Measurements from ENCODE around the gene PPARA.
"Not testable (repeated sequence)": the region's sequence is repeated elsewhere in the genome, so short reads cannot be mapped to it uniquely, and the experiment has no call there.

Gene PPARA

DNA sequence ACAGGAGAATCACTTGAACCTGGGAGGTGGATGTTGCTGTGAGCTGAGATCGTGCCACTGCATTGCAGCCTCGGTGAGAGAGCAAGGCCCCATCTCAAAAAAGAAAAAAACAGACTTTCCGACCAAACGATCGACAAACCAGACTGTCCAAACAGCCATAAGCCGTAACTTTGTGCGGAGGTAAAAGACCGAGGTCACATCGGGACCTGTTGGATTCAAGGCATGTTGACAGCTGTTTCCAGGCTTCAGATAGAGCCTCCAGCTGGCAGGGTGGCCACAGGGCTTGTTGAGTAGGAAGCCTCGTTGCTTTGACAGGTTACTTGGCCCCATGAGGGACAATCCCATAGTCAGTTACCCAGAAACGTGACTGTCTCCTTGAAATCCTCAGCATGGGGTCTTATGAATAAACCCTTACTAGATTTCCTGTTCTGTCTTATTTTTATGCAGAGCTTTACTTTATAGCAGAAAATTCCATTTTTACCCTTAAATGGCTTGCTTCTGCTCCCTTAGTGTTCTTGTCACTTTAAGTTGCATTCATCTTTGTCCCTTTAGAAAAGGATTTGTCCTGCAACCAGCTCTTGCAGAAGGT is 22.3 kb downstream of the PPARA start:
- DNase-seq (ENCODE audit: low read depth in 2 of 2): no peak

DNA sequence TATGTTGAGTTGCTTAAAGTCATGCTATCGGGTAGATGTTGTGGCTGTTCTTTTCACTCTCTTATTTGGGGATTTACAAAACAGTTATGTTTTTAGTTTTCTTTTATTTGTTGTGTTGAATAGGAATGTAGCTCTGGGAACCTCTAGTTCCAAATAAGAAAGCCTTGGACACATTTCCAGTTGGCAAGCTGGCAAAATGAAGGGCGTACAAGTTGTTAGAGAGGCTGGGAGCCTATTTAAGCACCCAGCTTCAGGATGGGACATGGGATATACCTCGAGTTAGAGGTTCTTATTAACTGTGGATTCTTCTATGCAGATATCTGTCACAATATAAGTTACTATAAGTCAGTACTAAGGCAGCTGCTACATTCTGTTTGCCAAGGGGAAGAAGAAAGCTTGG is 22.8 kb downstream of the PPARA start:
- no peak for DNase-seq (ENCODE audit: low read depth in 2 of 2)

DNA sequence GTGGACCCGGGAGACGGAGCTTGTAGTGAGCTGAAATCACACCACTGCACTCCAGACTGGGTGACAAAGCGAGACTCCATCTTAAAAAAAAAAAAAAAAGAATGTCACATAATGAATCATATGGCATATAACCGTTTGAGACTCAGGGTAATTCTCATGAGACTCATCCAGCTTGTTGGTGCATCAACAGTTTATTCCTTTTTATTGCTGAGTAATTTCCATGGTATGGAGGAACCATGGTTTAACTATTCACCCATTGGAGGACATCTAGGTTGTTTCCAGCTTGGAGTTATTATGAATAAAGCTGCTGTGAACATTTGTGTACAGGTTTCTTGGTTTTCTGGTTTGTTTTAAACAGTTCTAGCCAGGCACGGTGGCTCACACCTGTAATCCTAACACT is 25.3 kb downstream of the PPARA start:
- DNase-seq (ENCODE audit: low read depth in 2 of 2): no peak

DNA sequence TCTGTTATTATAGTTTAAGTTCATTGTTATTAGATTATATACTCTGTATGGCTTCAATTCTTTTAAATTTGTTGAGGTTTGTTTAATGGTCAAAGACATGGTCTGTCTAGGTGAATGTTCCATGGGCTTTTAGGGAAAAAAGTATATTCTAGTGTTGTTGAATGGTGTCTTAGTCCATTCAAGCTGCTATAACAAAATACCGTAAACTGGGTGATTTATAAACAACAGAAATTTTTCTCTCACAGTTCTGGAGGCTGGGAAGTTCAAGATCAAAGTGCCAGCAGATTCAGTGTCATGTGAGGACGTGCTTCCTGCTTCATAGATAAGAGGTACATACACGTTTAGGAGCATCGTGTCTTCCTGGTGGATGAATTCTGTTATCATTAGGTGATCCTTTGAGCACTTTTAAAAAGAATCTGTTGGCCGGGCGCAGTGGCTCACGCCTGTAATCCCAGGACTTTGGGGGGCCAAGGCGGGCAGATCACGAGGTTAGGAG is 26.2 kb downstream of the PPARA start:
- DNase-seq (ENCODE audit: low read depth in 2 of 2): no peak

DNA sequence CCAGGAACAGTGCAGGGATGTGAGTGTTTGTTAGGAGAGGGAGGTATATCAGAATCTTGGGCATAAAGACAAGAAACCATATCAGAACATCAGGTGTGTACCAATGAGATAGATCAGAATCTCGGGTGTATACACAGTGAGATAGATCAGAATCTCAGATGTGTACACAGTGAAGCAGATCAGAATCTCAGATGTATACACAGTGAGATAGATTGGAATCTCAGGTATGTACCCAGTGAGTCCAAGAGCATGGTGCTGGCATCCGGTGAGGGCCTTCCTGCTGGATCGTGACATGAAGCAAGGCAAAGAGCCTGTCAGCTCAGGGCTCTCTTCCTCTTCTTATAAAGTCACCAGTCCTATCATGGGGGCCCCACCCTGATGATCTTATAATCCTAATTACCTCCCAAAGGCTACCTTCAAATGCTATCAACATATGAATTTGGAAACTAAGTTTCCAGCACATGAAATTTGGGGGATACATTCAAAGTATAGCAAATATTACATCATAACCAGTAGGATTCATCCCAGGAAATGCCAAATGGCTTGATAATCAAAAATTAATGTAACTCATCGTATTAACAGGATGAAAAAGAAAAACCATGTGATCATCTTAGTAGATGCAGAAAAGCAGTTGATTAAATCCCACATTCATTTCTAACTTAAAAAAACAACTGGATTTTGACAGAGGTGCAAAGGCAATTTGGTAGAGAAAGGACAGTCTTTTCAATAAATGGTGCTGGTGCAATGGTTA is 28.6 kb downstream of the PPARA start:
- no peak for DNase-seq (ENCODE audit: low read depth in 2 of 2)

DNA sequence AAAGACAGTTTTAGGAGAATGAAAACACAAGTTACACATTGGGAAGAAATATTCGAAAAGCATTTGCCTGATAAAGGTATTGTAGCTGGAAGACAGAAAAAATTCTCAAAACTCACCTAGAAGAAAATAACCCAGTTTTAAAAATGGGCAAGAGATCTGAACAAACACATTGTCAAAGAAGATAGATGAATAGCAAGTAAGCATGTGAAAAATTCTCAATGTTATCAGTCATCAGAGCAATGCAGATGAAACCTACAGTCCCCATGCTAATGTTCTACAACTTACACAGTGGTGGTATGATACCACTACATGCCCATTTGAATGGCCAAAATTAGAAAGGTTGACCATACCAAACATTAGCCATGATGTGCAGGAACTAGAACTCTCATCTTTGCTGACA is 29.4 kb downstream of the PPARA start:
- DNase-seq (ENCODE audit: low read depth in 2 of 2): no peak

DNA sequence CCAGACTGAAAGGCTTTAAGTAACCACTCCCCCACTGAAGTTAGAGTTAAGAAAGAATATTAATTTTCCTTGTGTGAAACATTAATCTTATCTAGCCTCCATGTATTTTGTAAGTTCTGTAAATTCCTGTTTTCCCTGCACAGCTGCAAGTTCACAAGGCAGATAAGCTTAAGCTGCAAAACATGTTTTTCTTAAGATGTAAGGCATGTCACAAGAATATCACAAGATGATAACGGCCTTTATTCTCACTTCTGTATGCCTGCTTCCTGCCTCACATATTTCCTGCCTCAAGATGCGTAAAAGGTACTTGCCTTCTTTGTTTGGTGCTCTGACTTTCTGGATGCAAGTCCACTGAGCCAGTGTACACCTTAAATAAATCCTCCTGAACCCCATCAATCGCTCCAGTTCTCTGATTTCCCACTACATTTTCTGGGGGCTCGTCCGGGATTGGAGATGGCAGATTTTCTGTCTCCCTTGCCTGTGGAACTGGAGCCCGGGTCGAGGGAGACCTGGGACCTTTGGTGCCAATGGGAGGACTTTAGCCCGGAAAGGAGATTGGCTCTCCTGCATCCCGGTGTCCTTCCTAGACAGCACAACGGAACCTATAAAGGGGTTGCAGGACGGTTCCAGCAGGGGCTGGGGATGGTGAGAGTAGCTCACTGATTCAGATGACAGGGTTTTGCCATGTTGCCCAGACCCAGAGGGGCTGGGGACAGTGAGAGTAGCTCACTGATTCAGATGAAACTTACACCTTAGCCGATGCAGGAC is 30.2 kb downstream of the PPARA start:
- DNase-seq (ENCODE audit: low read depth in 2 of 2): no peak

DNA sequence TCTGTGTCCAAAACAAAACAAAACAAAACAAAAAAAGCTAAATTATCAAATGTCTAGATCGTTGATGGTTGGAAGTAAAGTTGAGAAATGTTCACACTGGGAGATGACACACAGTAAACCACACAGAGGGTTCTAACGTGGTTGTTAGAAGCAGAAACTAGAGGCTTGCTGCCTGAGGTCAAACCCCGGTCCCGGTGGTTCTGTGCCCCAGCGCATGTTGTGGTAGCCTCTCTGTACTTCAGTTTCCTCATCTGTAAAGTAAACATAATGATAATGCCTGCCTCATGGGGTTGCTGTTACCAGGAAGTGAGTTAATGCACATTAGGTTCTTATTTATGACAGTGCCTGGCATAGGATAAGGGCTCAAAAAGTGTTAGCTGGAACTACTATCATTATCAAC is 33.4 kb downstream of the PPARA start:
- no peak for DNase-seq (ENCODE audit: low read depth in 2 of 2)

DNA sequence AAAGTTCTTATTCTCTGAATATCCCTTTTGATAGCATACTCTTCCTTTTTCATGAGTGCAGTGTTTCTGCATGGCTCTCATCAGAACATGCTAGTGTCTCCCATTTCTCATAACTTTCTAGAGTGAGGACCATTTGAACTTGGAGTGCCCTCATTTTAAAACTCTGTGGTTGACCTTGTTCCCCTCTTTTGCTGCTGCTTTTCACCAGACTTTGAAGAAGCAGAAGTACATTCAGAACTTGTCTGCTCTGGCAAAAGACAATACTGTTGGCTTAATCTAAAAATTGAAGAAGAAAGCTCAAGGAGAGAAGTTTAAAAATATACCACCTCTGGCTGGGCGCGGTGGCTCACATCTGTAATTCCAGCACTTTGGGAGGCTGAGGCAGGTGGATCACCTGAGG is 35.0 kb downstream of the PPARA start:
- no peak for DNase-seq (ENCODE audit: low read depth in 2 of 2)

DNA sequence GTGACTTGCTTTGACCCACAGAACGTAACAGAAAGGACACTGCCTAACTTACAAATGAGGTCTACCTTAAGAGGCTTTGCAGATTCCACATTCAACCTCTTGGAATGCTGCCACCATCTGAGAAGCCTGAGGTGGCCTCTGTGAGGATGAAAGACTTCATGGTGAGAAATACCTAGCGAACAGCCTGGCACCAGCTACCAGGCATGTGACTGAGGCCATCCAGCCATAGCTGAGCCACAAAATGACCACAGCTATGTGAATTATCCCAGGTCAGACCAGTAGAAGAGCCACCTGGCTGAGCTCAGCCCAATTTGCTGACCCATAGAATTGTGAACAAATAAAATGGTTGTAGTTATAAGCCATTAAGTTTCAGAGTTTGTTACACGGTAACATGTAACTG is 37.5 kb downstream of the PPARA start:
- no peak for DNase-seq (ENCODE audit: low read depth in 2 of 2)

DNA sequence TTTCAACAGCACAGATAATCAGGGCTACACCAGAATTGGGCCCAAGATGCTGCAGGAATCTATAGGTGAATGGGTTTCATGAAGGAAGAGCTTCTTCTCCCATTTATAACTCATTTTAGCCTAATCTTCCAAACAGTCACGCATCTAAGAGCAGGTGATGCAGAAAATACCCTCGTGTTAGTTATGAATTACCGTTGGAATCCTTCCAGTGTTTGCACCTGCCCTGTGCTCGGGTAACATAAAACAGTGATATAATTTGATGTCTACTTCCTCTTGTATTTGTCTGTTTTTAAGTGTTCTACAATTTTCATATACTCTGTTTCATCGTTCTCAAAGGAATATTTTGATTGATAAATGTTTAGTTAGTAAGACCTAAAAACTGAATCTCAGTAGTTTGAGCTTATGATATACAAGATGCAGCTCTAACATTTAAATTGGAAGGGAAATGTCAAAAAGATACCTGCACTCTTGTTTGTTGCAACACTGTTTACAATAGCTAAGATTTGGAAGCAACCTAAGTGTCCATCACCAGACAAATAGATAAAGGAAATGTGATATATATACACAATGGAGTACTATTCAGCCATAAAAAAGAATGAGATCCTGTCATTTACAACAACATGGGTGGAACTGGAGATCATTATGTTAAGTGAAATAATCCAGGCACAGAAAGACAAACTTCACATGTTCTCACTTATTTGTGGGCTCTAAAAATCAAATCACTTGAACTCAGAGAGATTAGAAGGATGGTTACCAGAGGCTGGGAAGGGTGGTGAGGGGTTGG is 42.1 kb downstream of the PPARA start:
- no peak for DNase-seq (ENCODE audit: low read depth in 2 of 2)

DNA sequence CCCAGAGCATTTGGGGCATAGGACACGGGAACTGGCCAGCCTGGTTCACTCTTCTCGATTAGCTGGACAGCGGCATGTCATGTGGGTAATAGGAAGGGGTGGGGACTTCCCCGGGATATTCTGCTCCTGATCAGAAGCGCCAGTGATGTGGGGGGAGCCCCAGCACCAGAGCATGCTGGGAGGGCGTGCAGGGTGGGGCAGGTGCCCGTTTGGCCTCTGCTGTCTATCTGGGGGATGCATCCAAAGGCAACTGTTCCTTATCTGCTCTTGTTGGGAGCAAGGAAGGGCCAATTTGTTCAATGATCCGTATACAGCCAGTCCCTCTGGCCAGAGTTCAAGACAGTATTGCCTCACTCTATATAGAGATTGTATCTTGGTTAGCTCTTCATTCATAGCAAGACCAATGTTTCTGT is 43.6 kb downstream of the PPARA start:
- DNase-seq (ENCODE audit: low read depth in 2 of 2): no peak

DNA sequence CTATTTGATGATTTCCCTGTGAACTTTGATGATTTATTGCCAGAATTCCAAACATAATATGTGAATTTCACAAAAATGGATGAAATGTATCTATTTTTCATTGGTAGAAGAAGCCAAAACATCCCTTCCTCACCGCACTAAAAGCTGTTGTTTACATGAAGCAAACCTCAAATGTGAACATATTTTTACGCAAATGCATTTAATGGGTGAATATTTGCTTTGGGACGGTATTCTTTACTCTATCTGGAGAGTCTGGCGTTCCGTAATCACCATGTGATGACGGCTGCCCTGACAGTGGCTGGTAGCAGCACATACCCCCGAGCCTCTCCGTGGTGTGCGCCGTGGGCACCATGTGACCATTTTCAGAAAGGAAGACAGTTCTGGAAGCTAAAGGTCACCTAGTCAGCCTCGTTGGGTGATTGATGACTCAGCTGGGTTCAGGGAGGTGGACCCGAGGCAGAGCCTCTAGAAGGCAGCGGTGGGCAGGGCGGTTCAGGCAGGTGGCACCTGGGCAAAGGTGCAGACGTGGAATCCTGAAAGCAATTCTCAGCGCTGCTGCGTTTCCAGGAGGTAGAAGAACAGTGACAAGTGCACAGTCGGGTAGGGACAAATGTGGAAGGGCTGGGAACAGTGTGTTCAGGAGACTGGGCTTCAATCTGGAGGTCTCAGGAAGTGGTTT is 45.3 kb downstream of the PPARA start:
- no peak for DNase-seq (ENCODE audit: low read depth in 2 of 2)

DNA sequence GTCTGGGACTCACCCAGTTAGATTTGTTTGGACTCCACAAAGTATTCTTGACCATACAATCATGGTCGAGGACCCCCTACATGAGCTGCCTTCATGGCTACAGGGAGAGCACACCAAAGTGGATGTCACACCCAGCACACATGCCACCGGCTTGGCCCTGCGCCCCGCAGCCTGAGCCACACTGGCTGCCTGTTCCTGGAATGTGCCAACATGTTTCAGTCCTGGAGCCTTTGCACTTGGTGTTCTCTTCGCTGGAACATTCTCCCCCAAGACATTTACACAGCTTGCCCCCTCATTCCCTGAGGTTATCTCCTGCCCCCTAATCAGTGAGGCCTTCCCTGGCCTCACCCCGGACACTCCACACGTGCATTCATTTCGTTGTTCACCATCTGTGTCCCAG is 46.0 kb downstream of the PPARA start:
- no peak for DNase-seq (ENCODE audit: low read depth in 2 of 2)

DNA sequence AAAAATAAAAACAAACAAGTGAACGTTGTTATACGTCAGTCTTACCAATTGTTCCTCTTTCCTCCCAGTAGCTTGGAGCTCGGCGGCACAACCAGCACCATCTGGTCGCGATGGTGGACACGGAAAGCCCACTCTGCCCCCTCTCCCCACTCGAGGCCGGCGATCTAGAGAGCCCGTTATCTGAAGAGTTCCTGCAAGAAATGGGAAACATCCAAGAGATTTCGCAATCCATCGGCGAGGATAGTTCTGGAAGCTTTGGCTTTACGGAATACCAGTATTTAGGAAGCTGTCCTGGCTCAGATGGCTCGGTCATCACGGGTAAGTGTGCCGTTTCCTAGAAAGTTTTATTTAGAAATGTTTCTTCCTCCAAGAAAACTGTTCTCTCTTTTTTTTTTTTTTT is 47.9 kb downstream of the PPARA start:
- no peak for DNase-seq (ENCODE audit: low read depth in 2 of 2)

DNA sequence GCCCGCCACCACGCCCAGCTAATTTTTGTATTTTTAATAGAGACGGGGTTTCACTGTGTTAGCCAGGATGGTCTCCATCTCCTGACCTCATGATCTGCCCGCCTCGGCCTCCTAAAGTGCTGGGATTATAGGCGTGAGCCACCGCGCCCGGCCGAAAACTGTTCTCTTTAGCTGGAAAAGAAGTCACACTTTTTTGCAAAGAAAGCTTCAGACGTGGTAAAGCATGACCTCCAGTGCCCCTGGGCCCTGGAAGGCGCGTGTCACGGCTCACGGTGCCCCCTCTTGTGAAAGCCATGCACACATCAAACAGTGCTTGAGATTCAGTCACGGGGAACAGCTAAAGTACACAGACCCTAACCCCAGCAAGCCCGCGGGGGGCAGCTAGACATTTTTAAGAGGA is 48.5 kb downstream of the PPARA start:
- not testable (repeated sequence) for DNase-seq (ENCODE audit: low read depth in 2 of 2)

DNA sequence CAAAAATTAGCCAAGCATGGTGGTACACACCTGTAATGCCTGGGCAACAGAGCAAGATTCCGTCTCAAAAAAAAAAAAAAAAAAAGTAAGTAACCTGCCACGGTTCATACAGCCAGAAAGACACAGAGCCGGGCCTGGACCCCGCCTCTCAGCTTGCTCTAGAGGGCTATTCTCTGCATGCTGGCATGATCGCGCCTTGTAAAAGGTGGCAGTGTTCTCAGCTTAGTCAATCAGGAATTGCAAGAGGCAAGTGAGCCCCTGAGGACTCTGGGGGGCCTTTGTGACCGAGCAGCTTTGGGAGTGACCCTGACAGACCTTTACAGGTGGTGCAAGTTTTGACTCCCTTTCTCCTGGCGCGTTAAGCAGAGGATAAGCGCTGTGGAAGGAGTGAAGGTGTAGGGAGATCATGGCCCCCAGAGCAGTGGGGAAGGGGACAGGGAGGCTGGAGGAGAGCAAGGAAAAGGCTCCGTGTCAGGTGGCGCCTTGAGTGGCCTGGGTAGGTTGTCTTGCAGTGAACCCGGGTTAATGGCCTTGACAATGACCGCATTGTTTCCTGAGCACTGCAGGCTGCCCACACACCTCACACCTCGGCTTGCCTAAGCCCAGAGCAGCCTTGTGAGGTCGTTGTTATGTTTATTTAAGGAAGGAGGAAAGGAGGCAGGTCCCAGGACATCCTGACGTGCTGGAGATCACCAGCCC is 50.9 kb downstream of the PPARA start:
- DNase-seq (ENCODE audit: low read depth in 2 of 2): no peak

DNA sequence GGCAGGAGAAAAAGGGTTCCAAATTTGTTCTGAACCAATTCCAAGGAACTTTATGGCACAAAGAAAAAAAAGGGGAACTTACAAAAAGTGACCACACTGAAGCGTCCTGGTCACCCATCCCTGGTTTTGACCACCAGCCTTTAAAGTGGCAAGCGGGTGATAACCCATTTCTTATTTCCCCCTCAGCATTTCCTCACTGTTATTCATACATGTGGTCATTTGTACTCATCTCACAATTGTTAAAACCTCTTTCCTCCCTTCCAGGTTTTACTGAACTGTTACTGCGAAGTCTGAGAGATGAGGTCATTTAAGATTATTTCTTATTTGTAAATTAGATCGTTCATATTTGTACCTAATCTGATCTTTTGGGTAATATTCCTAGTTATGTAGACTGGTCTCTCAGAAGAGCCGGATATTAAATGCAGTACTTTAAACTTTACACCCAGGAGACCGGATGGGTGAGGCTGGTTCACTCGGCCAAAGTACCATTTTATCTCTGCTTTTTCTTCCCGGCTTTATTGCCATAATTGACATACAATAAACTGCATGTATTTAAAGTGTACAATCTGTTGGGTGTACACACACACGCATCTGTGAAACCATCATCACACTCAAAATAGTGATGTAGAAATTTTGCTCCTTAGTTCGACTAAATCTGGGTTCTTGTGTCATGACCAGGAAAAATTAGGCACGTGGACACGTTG is 52.7 kb downstream of the PPARA start:
- no peak for DNase-seq (ENCODE audit: low read depth in 2 of 2)

DNA sequence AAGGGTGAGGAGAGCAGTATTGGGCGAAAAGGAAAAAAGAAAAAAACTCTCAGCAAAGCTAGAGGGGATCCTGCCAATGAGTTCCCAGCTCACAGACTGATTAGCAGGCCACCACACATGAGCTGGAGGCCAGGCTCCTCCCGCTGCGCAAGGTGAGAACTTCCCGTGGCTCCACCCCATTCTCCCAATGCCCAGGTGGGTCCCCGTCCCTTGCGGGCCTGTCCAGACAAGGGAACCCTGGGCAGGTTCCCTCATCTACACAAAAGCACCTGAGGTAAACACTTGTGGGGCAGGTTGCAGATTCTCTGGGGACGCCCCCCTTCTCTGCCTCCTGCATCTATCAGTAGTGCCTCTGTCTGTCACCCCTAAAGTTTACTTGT is 53.3 kb downstream of the PPARA start:
- no peak for DNase-seq (ENCODE audit: low read depth in 2 of 2)

DNA sequence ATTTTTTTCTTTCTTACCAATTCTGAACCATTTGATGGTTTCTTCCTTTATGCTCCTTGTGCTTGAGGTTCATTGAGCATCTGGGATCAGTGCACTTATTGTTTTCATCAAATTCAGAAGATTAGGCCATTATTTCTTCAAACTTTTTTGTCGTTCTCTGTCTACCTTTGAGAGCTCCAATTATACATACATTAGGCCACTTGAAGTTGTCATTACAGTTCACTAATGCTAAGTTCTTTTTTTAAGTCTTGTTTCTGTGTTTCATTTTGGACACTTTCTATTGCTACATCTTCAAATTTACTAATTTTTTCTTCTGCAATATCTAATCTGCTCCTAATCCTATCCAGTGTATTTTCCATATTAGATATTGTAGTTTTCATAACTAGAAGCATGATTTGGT is 58.9 kb downstream of the PPARA start:
- DNase-seq (ENCODE audit: low read depth in 2 of 2): no peak

Data from stimulated activated CD8-positive, alpha-beta memory T cell treated with anti-CD3 and anti-CD28 coated beads, Interleukin-7, amount 100 ng/mL, for 1 hour (primary cell).